Cerebellar nuclear complex (tissue), 1 donor: ENCODE data around the gene LGR6.
"Not testable (repeated sequence)": the region's sequence is repeated elsewhere in the genome, so short reads cannot be mapped to it uniquely, and the experiment has no call there.

Experiments
- DNase-seq, 2 experiments: peaks; one replicate each; lab custom pipeline; 2025; lab: John Stamatoyannopoulos, UW

The LGR6 gene

GRCh38 chr1:202193614-202194327, at the start of gene LGR6:
LGR6 (plus strand) TSS chr1:202193799; CDS start chr1:202193990, 191 bp downstream.
- DNase-seq: no peak

- DNase-seq: no peak
Measured at GRCh38 chr1:202144402-202145067, 49.1 kb upstream of the LGR6 start, which contains the start of gene ARL8A. ARL8A (minus strand) TSS chr1:202144737; CDS start chr1:202144572, 165 bp downstream.

GRCh38 chr1:202145068-202145743, 48.4 kb upstream of the LGR6 start:
- no peak for DNase-seq

GRCh38 chr1:202145744-202146140, 47.9 kb upstream of the LGR6 start:
- not testable (repeated sequence) for DNase-seq

- no peak for DNase-seq
Measured at GRCh38 chr1:202146279-202146678, 47.3 kb upstream of the LGR6 start.

GRCh38 chr1:202146993-202147392, 46.6 kb upstream of the LGR6 start:
- no peak for DNase-seq

- DNase-seq: no peak
Measured at GRCh38 chr1:202148391-202148790, 45.2 kb upstream of the LGR6 start.

- DNase-seq: no peak
Measured at GRCh38 chr1:202149566-202149965, 44.0 kb upstream of the LGR6 start.

- no peak for DNase-seq
Measured at GRCh38 chr1:202150187-202150586, 43.4 kb upstream of the LGR6 start.

GRCh38 chr1:202150602-202151001, 43.0 kb upstream of the LGR6 start:
- no peak for DNase-seq

GRCh38 chr1:202151045-202151444, 42.6 kb upstream of the LGR6 start:
- DNase-seq: no peak

GRCh38 chr1:202152399-202152798, 41.2 kb upstream of the LGR6 start:
- DNase-seq: no peak

- DNase-seq: no peak
Measured at GRCh38 chr1:202153284-202153683, 40.3 kb upstream of the LGR6 start.

- DNase-seq: no peak
Measured at GRCh38 chr1:202154148-202154765, 39.3 kb upstream of the LGR6 start.

GRCh38 chr1:202154766-202155477, 38.7 kb upstream of the LGR6 start:
- no peak for DNase-seq

- no peak for DNase-seq
Measured at GRCh38 chr1:202155478-202156021, 38.0 kb upstream of the LGR6 start.

GRCh38 chr1:202156590-202156989, 37.0 kb upstream of the LGR6 start:
- DNase-seq: no peak

GRCh38 chr1:202157945-202158344, 35.7 kb upstream of the LGR6 start:
- DNase-seq: no peak

GRCh38 chr1:202158810-202159533, 34.6 kb upstream of the LGR6 start:
- DNase-seq: no peak

GRCh38 chr1:202159534-202160371, 33.8 kb upstream of the LGR6 start:
- no peak for DNase-seq
